ENCODE data around the gene CHKB.
"Not testable (repeated sequence)": the region's sequence is repeated elsewhere in the genome, so short reads cannot be mapped to it uniquely, and the experiment has no call there.

Gene CHKB

DNA sequence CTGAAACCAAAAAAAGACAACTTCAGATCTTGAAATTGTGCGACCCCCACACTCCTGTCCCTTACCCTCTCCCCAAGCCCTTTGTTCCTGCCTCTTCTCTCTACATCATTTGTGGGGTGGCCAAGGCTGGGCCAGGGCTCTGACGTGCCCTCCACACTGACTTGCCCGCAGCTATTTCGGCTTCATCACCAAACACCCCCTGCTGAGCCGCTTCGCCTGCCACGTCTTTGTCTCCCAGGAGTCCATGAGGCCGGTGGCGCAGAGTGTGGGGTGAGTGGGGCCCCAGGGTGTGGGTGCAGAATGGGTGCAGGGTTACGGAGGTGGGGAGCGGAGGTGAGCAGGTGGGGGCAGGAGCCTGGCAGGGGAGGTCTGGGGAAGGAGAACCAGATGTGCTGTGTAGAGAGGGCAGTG, 27.4 kb upstream of the CHKB start:
- TF ChIP-seq, protein P1, sequence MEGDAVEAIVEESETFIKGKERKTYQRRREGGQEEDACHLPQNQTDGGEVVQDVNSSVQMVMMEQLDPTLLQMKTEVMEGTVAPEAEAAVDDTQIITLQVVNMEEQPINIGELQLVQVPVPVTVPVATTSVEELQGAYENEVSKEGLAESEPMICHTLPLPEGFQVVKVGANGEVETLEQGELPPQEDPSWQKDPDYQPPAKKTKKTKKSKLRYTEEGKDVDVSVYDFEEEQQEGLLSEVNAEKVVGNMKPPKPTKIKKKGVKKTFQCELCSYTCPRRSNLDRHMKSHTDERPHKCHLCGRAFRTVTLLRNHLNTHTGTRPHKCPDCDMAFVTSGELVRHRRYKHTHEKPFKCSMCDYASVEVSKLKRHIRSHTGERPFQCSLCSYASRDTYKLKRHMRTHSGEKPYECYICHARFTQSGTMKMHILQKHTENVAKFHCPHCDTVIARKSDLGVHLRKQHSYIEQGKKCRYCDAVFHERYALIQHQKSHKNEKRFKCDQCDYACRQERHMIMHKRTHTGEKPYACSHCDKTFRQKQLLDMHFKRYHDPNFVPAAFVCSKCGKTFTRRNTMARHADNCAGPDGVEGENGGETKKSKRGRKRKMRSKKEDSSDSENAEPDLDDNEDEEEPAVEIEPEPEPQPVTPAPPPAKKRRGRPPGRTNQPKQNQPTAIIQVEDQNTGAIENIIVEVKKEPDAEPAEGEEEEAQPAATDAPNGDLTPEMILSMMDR (IDR thresholded peaks at IDR 0.05), result no peak
- Histone ChIP-seq H3K9me3 (no peaks in the 10 kb centered on the region), H3K36me3 (no peaks in the 10 kb centered on the region), H3K4me3 (ENCODE audit: low read depth in 1 of 2, low read length in 1 of 2) (no peak overlapping the region), H3K27ac (no peak overlapping the region), H3K27me3 (peaks cover 96% of the 10 kb centered on the region), H3K4me1 (ENCODE audit: control insufficient read depth in 1 of 2, insufficient read depth in 1 of 2, low read depth in 1 of 2, low read length in 1 of 2) (peaks cover 0 to 3% of the 10 kb centered on the region in 2 experiments)

DNA sequence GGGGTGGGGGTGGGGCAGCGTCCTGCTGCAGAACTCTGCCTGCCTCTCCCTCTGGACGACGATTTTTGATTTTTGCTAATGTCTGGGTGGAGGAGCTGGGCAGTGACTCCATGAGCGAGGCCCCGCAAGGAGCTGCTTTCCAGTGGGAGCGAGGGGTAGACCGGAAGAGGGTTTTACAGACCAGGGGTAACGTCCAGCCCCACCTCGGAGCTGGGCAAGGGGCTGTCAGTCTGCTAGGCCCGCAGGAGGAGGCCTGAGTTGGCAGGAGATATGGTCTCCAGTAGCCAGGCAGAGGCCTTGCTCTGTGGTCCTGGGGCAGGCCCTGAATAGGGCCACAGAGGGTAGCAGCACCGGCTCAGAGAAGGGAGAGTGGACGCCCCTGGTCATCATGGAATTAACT, 26.9 kb upstream of the CHKB start:
- no peaks in the 10 kb centered on the region for H3K9me3 ChIP-seq
- no peak overlapping the region for H3K27ac ChIP-seq
- TF ChIP-seq, protein P1 (IDR thresholded peaks at IDR 0.05), result no peak
- H3K4me1 ChIP-seq (ENCODE audit: control insufficient read depth in 1 of 2, insufficient read depth in 1 of 2, low read depth in 1 of 2, low read length in 1 of 2), result peaks cover 0 to 3% of the 10 kb centered on the region in 2 experiments
- H3K36me3 ChIP-seq, result no peaks in the 10 kb centered on the region
- peaks cover 98% of the 10 kb centered on the region for H3K27me3 ChIP-seq
- H3K4me3 ChIP-seq (ENCODE audit: low read depth in 1 of 2, low read length in 1 of 2), result no peak overlapping the region

DNA sequence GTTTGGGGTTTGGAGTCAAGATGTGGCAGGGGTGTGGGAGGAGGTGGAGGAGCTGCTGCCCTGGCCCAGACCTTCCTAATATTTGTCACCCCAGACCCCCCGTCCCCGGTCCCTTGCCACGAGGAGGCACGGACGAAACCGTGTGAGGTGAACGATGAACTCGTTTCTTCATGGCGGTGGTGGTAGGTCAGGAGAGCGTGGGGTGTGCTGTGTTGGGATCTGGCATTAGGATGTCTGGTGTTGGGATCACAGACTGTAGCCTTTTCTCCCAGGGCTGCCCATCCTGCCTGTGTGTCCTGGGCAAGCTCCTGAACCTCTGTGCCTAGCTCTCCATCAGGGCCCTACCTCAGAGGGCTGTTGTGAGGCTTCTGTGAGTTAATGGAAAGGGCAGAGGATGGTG, 26.3 kb upstream of the CHKB start:
- Histone ChIP-seq H3K36me3 (no peaks in the 10 kb centered on the region), H3K27ac (no peak overlapping the region), H3K4me3 (ENCODE audit: low read depth in 1 of 2, low read length in 1 of 2) (no peak overlapping the region), H3K9me3 (no peaks in the 10 kb centered on the region), H3K4me1 (ENCODE audit: control insufficient read depth in 1 of 2, insufficient read depth in 1 of 2, low read depth in 1 of 2, low read length in 1 of 2) (peaks cover 0 to 3% of the 10 kb centered on the region in 2 experiments), H3K27me3 (peaks cover 100% of the 10 kb centered on the region)
- TF ChIP-seq, protein P1 (IDR thresholded peaks at IDR 0.05), result no peak

DNA sequence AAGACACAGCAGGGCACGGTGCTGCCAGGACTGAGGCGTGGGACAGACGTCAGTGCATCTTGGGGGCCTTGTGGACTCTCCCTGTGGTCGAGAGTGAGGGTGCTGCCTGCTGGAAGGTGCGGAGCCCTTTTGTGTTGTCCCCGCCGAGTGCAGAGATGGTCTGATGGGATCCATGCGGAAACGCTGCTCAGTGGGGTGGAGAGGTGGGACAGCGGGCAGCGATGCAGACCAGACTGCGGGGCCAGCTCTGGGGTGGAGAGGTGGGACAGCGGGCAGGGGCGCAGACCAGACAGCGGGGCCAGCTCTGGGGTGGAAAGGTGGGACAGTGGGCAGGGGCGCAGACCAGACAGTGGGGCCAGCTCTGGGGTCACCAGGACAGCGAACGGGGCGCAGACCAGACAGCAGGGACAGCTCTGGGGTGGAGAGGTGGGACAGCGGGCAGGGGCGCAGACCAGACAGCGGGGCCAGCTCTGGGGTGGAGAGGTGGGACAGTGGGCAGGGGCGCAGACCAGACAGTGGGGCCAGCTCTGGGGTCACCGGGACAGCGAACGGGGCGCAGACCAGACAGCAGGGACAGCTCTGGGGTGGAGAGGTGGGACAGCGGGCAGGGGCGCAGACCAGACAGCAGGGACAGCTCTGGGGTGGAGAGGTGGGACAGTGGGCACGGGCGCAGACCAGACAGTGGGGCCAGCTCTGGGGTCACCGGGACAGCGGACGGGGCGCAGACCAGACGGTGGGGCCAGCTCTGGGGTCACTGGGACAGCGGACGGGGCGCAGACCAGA, 25.6 kb upstream of the CHKB start:
- peaks cover 100% of the 10 kb centered on the region for H3K27me3 ChIP-seq
- H3K9me3 ChIP-seq; H3K4me1 ChIP-seq (ENCODE audit: control insufficient read depth in 1 of 2, insufficient read depth in 1 of 2, low read depth in 1 of 2, low read length in 1 of 2); H3K27ac ChIP-seq; H3K36me3 ChIP-seq; H3K4me3 ChIP-seq (ENCODE audit: low read depth in 1 of 2, low read length in 1 of 2): not testable (repeated sequence)

DNA sequence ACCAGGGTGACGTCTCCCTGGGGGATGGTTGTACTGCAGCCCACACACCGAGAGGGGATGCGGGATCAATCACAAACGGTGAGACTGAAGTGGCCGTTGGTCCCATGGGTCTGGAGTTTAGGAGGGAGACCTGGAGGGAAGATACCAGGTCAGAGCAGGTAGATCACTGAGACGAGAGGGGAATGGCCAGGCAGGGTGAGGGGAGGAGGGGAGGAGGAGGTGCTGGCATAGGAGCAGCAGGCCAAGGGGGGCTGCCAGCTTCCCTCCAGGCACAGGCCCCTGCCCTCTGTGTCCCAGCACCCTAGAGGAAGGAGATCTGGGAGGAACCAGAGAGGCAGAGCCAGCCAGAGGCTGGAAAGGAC, 25.0 kb upstream of the CHKB start:
- Histone ChIP-seq H3K36me3 (no peaks in the 10 kb centered on the region), H3K4me1 (ENCODE audit: control insufficient read depth in 1 of 2, insufficient read depth in 1 of 2, low read depth in 1 of 2, low read length in 1 of 2) (no peaks in the 10 kb centered on the region), H3K4me3 (ENCODE audit: low read depth in 1 of 2, low read length in 1 of 2) (no peak overlapping the region), H3K27me3 (peaks cover 100% of the 10 kb centered on the region), H3K9me3 (no peaks in the 10 kb centered on the region), H3K27ac (no peak overlapping the region)
- TF ChIP-seq, protein P1 (IDR thresholded peaks at IDR 0.05), result no peak

DNA sequence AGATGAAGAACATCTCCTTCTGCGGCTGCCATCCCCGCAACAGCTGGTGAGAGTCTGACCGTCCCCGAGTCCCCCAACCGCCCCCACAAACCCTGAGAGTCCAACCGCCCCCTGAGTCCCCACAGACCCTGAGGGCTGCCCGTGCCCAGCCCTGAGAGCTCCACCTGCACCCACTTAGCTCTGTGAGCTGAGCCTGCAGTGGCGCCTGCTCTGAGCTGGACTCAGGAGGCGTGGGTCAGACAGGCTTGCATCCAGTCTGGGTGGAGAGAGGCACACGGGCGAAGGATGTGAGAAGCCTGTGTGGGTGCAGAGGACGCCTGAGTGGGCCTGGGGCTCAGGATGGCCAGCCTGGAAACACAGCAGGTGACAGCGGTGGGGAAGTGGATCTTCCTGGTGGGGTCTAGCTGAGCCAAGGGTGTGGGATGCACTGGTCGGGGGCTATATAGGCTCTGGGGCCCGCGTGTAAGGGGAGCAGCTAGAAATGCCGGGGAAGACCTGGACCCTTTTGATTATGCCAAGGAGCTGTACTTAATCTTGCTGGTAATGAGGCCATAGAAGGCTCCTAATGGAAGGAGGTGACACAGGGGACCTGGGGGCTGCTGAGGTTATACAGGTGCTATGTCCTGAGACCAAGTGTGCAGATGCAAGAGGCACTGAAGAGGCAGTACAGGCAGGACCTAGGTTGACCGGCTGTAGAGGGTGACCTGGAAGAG, 24.5 kb upstream of the CHKB start:
- no peaks in the 10 kb centered on the region for H3K36me3 ChIP-seq

More for the DNA sequence above, 24.5 kb upstream of the CHKB start:
- Histone ChIP-seq H3K4me1 (ENCODE audit: control insufficient read depth in 1 of 2, insufficient read depth in 1 of 2, low read depth in 1 of 2, low read length in 1 of 2) (no peaks in the 10 kb centered on the region), H3K9me3 (no peaks in the 10 kb centered on the region), H3K27ac (no peak overlapping the region), H3K27me3 (peaks cover 100% of the 10 kb centered on the region), H3K4me3 (ENCODE audit: low read depth in 1 of 2, low read length in 1 of 2) (no peak overlapping the region)
- TF ChIP-seq, protein P1 (IDR thresholded peaks at IDR 0.05), result no peak

Measured in neutrophil (primary cell).